Measurements from ENCODE around the gene CA11.
A peak's percentile ranks its signal among the peaks of the same experiment; 100 is the strongest.

The CA11 gene

DNA sequence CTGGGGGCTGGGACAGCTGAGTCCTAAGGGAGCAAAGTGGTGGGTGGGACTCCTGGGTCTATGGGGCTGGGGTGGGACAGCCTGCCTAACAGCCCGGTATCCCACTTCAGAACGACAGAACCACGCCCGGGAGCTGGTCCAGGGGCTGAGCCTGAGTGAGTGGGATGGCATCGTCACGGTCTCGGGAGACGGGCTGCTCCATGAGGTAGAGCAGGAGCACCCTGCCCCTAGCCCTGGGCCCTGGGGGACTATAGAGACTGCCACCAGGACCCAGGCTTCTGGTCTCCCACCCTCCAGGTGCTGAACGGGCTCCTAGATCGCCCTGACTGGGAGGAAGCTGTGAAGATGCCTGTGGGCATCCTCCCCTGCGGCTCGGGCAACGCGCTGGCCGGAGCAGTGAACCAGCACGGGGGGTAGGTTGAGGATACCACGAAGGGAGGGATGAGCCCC, 18.1 kb downstream of the CA11 start:
- no peak for DNase-seq

- DNase-seq, result no peak
These were observed 18.7 kb downstream of the CA11 start for GRCh38 chr19:48627201-48627864.

DNA sequence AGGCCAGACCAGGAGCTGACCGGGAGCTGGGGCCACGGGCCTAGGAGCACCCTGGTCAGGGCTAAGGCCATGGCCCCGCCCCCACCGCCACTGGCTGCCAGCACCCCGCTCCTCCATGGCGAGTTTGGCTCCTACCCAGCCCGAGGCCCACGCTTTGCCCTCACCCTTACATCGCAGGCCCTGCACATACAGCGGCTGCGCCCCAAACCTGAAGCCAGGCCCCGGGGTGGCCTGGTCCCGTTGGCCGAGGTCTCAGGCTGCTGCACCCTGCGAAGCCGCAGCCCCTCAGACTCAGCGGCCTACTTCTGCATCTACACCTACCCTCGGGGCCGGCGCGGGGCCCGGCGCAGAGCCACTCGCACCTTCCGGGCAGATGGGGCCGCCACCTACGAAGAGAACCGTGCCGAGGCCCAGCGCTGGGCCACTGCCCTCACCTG, 20.1 kb downstream of the CA11 start:
- no peak for DNase-seq

GRCh38 chr19:48624791-48625723, 20.9 kb downstream of the CA11 start:
- DNase-seq, result no peak

GRCh38 chr19:48624067-48624594, 21.9 kb downstream of the CA11 start:
- peak; percentile 89 to 99 for DNase-seq

GRCh38 chr19:48623556-48624066, 22.4 kb downstream of the CA11 start:
- DNase-seq, result no peak

GRCh38 chr19:48619692-48620585, 26.0 kb downstream of the CA11 start:
- no peak for DNase-seq

- DNase-seq, result peak; percentile 98 to 99
These were observed 26.9 kb downstream of the CA11 start, which contains the start of the genes RPL18 and SPHK2 for GRCh38 chr19:48618916-48619691. RPL18 (minus strand) TSS chr19:48619178; CDS start chr19:48619143, 35 bp downstream. SPHK2 (plus strand) TSS chr19:48619506; CDS start chr19:48620515, 1,009 bp downstream.

DNA sequence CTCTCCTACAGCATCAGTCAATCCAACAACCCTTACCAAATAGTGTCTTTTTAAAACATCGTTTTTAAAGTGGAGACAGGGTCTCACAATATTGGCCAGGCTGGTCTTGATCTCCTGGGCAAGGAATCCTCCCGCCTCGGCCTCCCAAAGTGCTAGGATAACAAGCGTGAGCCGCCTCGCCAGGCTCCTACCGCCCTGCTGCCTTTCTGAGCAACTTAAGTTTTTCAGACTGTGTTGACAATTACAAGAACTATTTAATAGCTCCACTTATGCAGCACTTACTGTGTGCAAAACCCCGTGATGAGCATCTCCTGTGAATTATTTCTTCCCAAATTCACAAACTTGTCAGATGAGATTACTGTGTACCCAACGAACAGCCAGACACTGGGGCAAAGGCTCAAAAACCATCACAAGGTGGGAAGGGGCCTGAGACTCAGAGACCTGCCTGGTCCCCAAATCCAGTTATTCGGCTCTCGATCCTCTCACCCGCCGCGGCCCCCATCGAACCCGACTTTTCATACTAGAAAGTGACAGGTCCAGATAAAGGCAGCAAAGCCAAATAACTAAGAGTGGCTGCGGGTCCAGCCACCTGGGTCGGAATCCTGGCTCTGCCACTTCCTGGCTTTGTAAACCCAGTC, 27.6 kb downstream of the CA11 start:
- no peak for DNase-seq

- DNase-seq, result no peak
These were observed 28.6 kb downstream of the CA11 start for GRCh38 chr19:48617146-48617937.

DNA sequence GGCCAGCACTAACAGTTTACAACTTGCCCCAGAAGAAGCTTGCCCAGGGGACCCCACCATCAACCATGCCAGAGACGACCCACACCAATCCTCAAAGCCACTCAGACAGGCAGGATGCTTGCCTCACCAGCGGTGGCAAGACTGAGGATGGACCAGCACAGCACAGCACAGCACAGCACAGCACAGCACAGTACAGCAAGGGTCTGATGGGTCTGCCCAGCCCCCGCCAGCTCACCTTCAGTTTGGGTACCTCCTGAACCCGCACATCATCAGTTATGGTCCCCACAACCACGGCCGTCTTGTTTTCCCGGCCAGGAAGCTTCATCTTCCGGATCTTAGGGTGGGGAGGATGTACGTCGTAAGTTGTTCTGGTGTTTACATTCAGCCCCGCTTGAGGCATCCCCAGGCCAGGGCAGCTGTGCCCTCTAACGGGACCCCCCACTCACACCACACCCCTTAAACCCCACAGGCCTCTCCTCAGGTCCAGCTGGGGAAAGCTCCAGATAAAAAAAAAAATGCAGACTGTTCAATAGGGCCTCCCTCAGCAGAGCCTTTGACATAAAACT, 29.4 kb downstream of the CA11 start:
- DNase-seq, result no peak

GRCh38 chr19:48616041-48616436, 29.9 kb downstream of the CA11 start:
- DNase-seq, result no peak

GRCh38 chr19:48615231-48616040, 30.6 kb downstream of the CA11 start:
- DNase-seq, result no peak

DNA sequence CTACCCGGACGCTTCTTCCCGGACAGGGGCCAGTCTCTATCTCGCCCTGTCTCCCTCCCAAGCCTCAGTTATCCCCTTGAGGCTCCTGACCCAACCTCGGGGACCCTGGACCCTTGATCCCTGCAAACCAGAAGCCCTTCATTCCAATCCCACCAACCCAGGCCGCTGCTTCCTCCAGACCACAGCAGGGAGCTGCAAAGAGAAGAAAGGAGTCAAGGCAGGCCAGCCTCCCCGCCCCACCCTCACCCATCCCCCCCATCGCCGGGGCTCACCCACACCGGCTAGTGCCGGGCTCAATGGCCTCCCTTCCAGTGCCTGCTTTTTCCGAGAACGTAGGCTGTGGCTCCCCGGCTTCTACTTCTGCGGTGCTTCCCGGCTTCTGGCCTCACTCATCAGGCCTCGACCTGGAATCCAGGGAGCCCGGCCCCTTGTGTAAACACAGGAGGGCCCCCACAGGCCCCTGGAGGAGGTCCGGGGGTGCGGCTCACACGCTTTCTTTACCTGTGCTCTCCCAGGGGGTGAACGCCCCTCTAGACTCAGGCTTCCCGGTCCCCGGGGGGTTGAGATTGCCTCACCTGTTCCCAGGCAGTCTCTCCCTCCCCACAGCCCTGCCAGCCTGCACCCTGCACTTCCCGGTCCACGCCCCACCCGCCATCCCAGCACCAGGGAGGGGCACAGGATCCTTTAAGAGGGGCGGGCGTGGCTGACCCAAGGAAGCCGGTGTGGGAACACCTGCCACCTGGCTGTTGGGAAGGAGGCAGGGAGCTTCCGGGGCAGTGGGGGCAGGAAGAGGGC, 31.4 kb downstream of the CA11 start, which contains the start of gene FAM83E:
Gene FAM83E (minus strand): TSS at position 641 of the 795 bp plus-strand sequence. CDS start 1,704 bp downstream, outside the sequence.
- DNase-seq, result peak; percentile 81 to 93

GRCh38 chr19:48613852-48614435, 32.0 kb downstream of the CA11 start:
- no peak for DNase-seq

DNA sequence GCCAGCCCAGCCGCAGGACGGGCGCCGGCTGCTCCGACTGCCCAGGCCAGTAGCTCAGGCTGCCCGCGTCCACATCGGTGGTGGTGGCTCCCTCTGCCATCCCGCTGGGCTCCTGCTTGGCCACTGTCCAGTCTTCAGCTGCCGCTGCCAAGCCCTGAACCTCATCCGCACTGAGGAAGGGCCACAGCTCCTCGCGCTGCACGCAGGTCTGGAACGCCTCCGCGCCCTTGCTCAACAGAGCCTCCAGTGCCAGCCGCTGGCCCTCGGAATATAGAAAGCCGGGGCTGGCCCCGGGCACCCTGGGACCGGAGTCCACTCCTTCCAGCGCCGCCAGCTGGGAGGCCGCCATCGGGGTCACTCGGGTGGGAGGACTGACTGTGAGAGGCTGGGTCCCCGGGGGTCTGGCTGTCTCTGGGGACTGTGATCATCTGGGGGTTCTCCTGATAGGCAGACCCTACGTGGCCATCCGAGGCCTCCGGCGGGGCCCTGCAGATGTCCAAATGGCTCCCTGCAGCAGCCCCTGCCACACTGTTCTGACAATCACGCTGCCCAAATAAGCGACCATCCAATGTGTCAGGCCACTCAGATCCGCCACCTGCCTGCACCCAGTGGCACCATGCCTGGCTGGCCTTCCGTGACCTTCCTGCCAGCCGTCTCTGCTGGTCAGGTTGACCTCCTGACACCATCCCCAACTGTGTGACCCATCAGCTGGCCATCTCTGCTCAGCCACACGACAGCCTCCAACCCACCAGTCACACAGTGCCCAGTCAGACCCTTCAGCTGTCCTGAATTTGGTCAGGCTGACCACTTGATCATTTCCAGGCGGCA, 32.7 kb downstream of the CA11 start:
- DNase-seq, result no peak
